SK-N-SH treated with all-trans-retinoic acid at 6 μM for 48 hours (cell line): ENCODE measurements around the gene GGACT.

Experiments
- ARNTL ChIP-seq: fragments of 450-650 bp; formaldehyde crosslinking; IDR thresholded peaks from 2 replicates; pipeline ENCODE4 v1.5.0; 2020; ENCODE audit warnings: low read depth, mild to moderate bottlenecking, moderate library complexity, borderline replicate concordance
- POU6F1 ChIP-seq: fragments of 250-450 bp; sonication (Bioruptor Pico); IDR thresholded peaks from 2 replicates; pipeline ENCODE4 v1.8.0; 2021; ENCODE audit warnings: low read depth, mild to moderate bottlenecking, moderate library complexity, borderline replicate concordance
- RARB ChIP-seq: fragments of 250-450 bp; sonication (Bioruptor Pico); IDR thresholded peaks from 2 replicates; pipeline ENCODE4 v1.8.0; 2021; ENCODE audit warnings: mild to moderate bottlenecking, moderate library complexity
- TCF4 ChIP-seq: fragments of 250-450 bp; sonication (Bioruptor Pico); IDR thresholded peaks from 2 replicates; pipeline ENCODE4 v1.8.0; 2021; ENCODE audit warnings: mild to moderate bottlenecking, moderate library complexity, borderline replicate concordance
- ZFP3 ChIP-seq: fragments of 250-450 bp; sonication (Bioruptor Pico); IDR thresholded peaks from 2 replicates; pipeline ENCODE4 v1.5.0; 2020; ENCODE audit warnings: mild to moderate bottlenecking, moderate library complexity
- ZFP30 ChIP-seq: fragments of 450-650 bp; formaldehyde crosslinking; IDR thresholded peaks from 2 replicates; pipeline ENCODE4 v1.5.0; 2022; ENCODE audit warnings: mild to moderate bottlenecking, moderate library complexity
- ZNF70 ChIP-seq: fragments of 450-650 bp; formaldehyde crosslinking; IDR thresholded peaks from 2 replicates; pipeline ENCODE4 v1.5.0; 2020; ENCODE audit warnings: mild to moderate bottlenecking, moderate library complexity
- TF ChIP-seq, protein P1 (sequence below): fragments of 250-450 bp; sonication (Bioruptor Pico); IDR thresholded peaks from 2 replicates; pipeline ENCODE4 v1.8.0; 2020; ENCODE audit warnings: mild to moderate bottlenecking, moderate library complexity, borderline replicate concordance

- no peak for TF ChIP-seq RARB (CRISPR knock-in tag)
- no peak for TF ChIP-seq ARNTL (CRISPR knock-in tag)
- no peak for TF ChIP-seq ZNF70
- TF ChIP-seq, protein P1, sequence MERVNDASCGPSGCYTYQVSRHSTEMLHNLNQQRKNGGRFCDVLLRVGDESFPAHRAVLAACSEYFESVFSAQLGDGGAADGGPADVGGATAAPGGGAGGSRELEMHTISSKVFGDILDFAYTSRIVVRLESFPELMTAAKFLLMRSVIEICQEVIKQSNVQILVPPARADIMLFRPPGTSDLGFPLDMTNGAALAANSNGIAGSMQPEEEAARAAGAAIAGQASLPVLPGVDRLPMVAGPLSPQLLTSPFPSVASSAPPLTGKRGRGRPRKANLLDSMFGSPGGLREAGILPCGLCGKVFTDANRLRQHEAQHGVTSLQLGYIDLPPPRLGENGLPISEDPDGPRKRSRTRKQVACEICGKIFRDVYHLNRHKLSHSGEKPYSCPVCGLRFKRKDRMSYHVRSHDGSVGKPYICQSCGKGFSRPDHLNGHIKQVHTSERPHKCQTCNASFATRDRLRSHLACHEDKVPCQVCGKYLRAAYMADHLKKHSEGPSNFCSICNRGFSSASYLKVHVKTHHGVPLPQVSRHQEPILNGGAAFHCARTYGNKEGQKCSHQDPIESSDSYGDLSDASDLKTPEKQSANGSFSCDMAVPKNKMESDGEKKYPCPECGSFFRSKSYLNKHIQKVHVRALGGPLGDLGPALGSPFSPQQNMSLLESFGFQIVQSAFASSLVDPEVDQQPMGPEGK (CRISPR knock-in tag) = no peak
- TF ChIP-seq ZFP30 (CRISPR knock-in tag) = no peak
- TF ChIP-seq ZFP3 (CRISPR knock-in tag) = no peak
- no peak for TF ChIP-seq POU6F1 (CRISPR knock-in tag)
- no peak for TF ChIP-seq TCF4 (CRISPR knock-in tag)
Measured at GRCh38 chr13:100528353-100528752, 60.2 kb downstream of the GGACT start.
